Activated CD4-positive, alpha-beta T cell treated with anti-CD3 and anti-CD28 coated beads, Interleukin-10, Interleukin-2, amounts not matched to agents 100 ng/mL and 50 ng/mL, durations not matched to agents 16 hours and 8 hours (primary cell): ENCODE data around the gene ADSS1.

ENCODE experiments used
- DNase-seq: peaks from one replicate; pipeline ENCODE4 v3.0.0-alpha.2; 2020

The ADSS1 gene

GRCh38 chr14:104687601-104688504 lies 36.2 kb upstream of the ADSS1 start:
- DNase-seq = no peak

GRCh38 chr14:104688505-104689108 lies 35.4 kb upstream of the ADSS1 start:
- DNase-seq = no peak

- peak; percentile 65 for DNase-seq
These were observed 34.7 kb upstream of the ADSS1 start, which contains the start of gene INF2 for GRCh38 chr14:104689109-104689880. Gene INF2, plus strand, starts transcription at chr14:104689618. Its CDS starts 11,748 bp downstream, at chr14:104701366.

- no peak for DNase-seq
These were observed 33.9 kb upstream of the ADSS1 start for GRCh38 chr14:104689881-104690711.

- DNase-seq = no peak
These were observed 33.1 kb upstream of the ADSS1 start for GRCh38 chr14:104690861-104691455.

DNA sequence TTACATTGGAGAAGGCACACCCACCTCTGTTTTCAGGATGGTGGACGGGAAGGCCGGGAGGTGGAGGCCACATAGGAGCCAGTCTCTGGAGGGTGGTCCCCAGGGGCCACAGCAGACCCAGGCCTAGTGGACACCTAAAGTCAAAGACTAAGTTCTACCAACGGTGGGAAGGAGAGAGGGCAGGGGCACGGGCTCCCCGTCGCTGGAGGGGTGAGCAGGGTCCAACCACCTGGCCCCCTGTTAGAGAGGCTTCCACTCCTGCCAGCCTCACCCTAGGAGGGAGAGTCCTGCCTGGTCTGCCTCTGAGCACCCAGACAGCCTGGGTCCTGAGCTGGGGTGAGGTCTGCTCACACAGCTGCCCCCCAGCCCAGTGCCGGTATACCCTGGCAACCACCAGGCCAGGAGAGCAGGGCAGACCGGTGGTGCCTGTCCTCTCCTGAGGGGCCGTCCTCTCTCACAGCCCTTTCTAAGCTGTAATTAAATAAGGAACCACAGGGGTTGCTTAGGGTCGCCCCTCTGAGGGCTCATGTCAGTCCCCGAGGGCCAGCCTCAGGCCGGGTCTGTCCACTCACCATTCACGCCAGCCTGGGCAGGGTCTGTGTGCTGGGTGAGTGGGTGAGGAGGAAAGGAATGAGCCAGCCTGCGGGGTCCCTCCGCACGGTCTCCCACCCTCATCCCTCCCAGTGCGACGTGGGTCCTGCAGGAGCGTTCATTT lies 32.3 kb upstream of the ADSS1 start:
- DNase-seq = no peak

- DNase-seq = no peak
These were observed 31.6 kb upstream of the ADSS1 start for GRCh38 chr14:104692261-104692938.

DNA sequence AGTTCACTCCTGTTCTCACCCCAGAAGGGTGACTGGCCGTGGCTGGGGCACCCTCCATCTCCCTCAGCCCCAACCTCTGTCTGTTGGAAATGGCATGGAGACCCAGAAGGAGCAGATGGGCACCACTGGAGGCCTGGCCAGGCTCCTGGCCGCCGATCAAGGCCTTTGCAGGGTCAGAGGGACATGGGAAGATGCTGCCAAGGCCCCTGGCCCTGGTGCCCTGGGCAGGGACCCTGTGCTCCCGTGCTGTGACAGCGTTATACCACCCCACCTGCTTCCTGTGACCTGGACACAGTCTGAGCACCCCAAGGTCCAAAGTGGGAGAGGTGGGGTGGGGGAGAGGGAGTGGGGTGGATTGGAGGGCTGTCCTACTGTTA lies 31.1 kb upstream of the ADSS1 start:
- no peak for DNase-seq

DNA sequence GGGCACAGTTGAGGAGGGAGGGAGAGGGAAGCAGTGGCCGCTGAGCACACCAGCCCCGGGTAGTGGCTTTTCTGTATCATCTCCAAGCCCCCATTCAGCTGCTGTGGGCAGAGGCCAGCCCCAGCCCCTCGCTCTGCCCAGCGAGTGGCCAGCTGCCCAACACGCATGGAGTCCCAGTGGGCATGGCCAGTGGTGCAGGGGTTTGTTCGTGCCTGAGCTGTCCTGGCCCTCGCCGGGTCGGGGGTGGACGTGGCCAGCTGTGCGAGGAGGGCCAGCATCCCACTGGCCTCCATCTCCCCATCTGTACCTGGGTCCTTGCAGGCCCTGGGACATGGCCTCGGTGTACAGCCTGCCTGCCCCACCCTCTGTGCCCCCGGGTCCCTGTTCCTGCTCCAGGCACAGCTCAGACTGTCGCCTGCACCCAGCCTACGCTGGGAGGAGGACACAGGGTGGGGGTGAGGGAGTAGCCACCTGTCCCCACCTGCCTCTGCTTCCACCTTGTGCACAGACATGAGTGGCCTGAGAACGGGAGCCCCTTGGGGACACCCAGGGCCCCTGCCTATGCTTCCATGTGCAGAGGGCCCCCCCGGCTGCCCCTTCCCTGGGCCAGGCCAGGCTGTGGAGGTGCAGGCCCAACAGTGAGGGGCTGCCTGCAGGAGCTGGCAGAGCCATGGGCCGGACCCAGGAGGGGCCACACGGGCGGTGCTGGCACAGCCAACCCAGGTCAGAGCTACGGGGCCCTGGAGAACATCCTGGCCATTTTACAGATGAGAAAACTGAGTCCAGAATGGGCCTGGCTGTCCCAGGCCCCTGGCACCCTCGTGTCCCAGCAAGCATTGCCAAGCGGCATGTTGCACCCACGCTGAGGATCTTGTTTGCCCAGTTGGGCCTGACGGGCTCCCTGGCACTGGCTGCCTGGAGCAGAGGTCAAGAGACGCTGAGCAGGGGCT lies 30.3 kb upstream of the ADSS1 start:
- DNase-seq = no peak

- no peak for DNase-seq
These were observed 29.5 kb upstream of the ADSS1 start for GRCh38 chr14:104694475-104694950.

DNA sequence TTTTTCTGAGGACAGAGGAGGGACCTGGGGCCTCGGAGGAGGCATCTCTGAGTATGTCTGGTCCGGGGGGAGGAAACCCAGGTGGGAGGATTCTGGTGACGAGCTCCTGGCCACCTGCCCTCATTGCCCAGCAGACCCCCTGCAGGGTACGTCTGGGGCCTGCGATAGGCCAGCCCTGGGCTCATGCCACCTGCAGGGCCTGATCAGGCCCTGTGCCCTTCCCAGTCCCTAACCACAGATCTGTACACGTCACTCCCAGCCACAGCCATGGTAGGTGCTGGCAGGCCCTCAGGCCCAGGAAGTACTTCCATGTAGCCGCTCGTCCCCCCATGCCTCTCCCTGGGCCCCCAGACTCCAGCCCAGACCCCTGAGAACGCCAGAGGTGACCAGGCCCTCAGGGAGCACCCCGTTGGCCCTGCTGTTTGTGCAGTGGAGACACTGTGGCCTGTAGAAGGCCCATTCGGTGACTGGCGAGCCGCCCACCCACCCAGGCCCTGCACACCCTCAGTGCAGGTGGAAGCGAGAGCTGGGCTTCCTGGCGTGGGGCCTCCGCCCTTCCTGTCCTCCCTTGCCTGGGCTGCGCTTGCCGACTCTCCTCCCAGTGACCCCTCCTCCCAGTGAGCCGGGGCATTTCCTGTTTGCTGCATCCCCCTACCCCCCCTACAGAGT lies 28.9 kb upstream of the ADSS1 start:
- DNase-seq = peak; percentile 66

DNA sequence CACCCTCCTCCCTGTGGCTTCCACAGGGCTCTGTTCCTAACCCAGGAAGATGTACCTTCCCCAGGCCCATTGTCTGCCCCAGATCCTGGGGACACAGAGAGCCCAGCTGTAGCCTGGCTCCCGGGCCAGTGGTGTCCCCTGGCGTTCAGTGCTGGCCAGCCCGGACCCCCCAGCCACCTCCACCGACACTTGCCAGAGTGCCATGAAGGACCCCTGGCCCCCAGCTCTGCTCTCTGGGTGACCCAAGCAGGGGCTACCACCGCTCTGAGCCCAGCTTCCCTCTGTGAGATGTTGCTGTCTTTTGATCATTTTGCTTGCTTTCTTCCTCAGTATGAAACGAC lies 28.4 kb upstream of the ADSS1 start:
- DNase-seq = no peak

DNA sequence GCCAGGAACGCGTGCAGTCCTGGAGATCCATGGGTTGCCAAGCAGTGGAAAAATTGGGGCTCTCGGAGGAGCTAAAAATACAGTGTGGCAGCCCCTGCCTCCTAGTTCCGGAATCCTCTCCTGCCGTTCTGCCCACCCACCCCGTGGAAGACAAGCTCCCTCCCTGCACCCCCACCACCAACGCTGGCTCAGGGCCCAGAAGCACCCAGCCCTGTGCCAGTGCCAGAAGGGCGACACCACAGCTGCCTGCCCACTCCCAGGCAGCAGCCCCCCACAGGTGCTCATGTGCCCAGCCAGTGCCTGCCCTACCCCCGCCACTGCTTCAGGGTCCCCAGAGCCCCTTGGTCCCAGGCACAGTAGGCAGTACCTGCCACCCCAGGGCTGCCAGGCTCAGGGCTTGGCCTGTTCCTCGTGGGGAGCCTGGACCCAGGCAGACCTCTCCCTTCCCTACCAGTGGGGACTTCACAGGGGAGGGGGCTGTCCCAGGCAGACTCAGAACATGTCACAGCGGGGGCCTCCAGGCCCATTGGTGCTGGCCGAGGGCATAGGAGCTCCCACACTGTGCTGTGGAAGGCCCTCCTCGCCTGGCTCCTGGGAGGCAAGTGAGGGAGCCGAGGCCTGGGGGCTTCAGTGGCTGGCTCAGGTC lies 27.2 kb upstream of the ADSS1 start:
- DNase-seq = no peak

DNA sequence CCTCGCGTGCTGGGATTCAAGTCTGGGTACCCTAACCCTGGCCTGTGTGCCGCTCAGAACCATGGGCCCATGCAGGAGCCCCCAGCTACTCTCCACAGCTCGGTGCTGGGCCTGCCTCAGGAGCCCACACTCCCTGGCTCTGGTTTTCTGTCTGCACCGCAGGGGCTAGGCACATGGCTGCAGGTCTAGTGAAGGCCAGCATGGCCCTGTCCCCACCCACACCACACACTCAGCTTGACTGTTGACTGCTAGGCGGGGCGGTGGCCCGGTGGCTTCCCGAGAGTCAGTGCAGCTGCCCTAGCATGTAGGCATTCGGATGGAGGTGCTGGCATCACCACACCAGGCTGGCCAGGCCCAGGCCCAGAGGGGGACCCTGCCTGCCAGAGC lies 26.7 kb upstream of the ADSS1 start:
- DNase-seq = no peak

DNA sequence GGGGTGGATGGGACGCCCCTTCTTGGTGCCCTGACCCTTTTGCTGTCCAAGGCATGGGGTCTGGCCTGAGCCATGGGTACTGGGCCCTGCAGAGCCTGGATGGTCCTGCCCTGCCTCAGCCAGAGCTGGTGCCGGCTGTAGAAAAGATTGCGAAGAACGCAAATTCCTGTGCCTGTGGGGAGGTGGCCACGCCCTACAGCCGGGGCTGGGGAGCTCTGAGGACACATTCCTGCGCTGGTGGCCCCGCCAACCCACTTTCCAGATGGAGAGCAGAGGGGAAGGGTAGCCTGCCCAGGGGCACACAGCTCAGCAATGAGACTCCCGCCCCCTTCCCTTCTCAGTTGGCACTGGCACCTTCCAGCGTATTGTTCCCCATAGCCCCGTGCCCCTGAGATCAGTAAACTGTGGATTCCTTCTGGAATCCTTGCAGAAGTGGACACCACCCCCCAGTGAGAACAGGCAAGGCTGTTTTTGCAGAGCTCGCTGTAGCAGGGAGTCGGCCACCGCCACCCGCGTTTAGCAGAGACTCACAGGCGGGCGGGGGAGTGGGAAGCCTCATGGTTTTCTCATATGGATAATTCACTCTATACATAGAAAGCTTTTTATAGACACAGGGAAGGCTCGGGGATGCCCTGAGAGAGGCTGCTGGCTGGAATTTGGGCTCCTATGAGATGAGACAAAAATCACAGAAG lies 26.0 kb upstream of the ADSS1 start:
- DNase-seq = no peak

- no peak for DNase-seq
These were observed 25.2 kb upstream of the ADSS1 start for GRCh38 chr14:104698688-104699425.

DNA sequence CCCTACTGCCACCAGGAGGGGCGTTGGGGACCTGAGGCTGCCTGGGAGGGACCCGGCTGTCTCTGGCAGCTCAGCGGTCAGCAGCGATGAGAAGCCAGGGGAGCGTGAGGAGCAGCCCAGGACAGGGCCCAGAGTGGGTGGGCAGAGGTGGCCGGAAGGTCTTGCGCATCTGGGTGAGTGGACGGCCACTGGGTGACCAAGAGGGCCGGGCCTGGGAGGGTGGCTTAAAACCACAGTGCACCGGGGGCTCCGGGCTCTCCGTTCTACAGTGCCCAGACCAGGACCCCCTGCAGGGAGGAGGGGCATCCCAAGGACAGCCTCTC lies 24.6 kb upstream of the ADSS1 start:
- no peak for DNase-seq
